CD4-positive, alpha-beta memory T cell (primary cell): ENCODE measurements around the gene FMN1. TPM values are rescaled to one million over a fixed set of nuclear protein-coding genes. Genes with fewer than 3 reads are reported as not detected.

Experiments
- CTCF ChIA-PET: fragments of 350-600 bp; sonication (Branson Sonifier 250); formaldehyde crosslinking; loops from one replicate; lab custom pipeline; 2021; ENCODE audit warnings: inconsistent platforms; ENCODE audit not compliant: partially characterized antibody; lab: Charles Lee
- POLR2A ChIA-PET: fragments of 350-600 bp; sonication (Branson Sonifier 250); formaldehyde crosslinking; loops from one replicate; lab custom pipeline; 2021; ENCODE audit not compliant: partially characterized antibody; lab: Charles Lee
- DNase-seq, 5 donors: peaks; one replicate each; pipeline versions ENCODE4 v3.0.0 to v3.0.0-alpha.2; 2020 to 2022; ENCODE audit warnings: mixed read lengths in 1 of 5
- H3K27ac ChIP-seq: one replicate; pipeline ENCODE4 v1.7.0; 2013; ENCODE audit warnings: low read depth, low read length
- H3K27me3 ChIP-seq: 2 replicates; pipeline ENCODE4 v1.7.0; 2013; ENCODE audit warnings: mild to moderate bottlenecking, low read length, moderate library complexity; ENCODE audit not compliant: insufficient read depth
- H3K36me3 ChIP-seq: 2 replicates; pipeline ENCODE4 v1.7.0; 2013; ENCODE audit warnings: mild to moderate bottlenecking, low read length, moderate library complexity; ENCODE audit not compliant: insufficient read depth
- H3K4me1 ChIP-seq: 2 replicates; pipeline ENCODE4 v1.7.0; 2013; ENCODE audit warnings: mild to moderate bottlenecking, low read length, moderate library complexity; ENCODE audit not compliant: insufficient read depth
- H3K4me3 ChIP-seq, 2 donors: one replicate each; pipeline ENCODE4 v1.7.0; 2013; ENCODE audit warnings: low read length in 2 of 2, mild to moderate bottlenecking in 1 of 2
- H3K9me3 ChIP-seq, 2 donors: one replicate each; pipeline ENCODE4 v1.7.0; 2013; ENCODE audit warnings: low read length in 2 of 2, control low read depth in 1 of 2; ENCODE audit not compliant: control insufficient read depth in 1 of 2
- H3K27ac Mint-ChIP-seq, 7 donors: one replicate each; pipeline ENCODE4 v1.8.0; 2020 to 2021; ENCODE audit warnings: mixed read lengths in 7 of 7, mild to moderate bottlenecking in 6 of 7, inconsistent platforms in 3 of 7, moderate library complexity in 3 of 7
- H3K27me3 Mint-ChIP-seq, 2 donors: one replicate each; pipeline ENCODE4 v1.8.0; 2020 to 2021; ENCODE audit warnings: mixed read lengths in 2 of 2
- H3K36me3 Mint-ChIP-seq, 2 donors: one replicate each; pipeline ENCODE4 v1.8.0; 2020 to 2021; ENCODE audit warnings: mixed read lengths in 2 of 2, inconsistent platforms in 1 of 2, mild to moderate bottlenecking in 1 of 2
- H3K4me1 Mint-ChIP-seq, 4 donors: one replicate each; pipeline ENCODE4 v1.8.0; 2020 to 2021; ENCODE audit warnings: mixed read lengths in 4 of 4, mild to moderate bottlenecking in 1 of 4
- H3K4me3 Mint-ChIP-seq, 8 donors: one replicate each; pipeline ENCODE4 v1.8.0; 2020 to 2021; ENCODE audit warnings: mixed read lengths in 8 of 8, mild to moderate bottlenecking in 7 of 8, moderate library complexity in 6 of 8, inconsistent platforms in 3 of 8
- H3K9me3 Mint-ChIP-seq, 8 donors: one replicate each; pipeline ENCODE4 v1.8.0; 2020 to 2021; ENCODE audit warnings: mixed read lengths in 8 of 8, mild to moderate bottlenecking in 5 of 8, inconsistent platforms in 3 of 8, moderate library complexity in 1 of 8
- intact Hi-C: fragments of 100-400 bp; cut with micrococcal nuclease; formaldehyde crosslinking; loops from one replicate; pipeline ENCODE4 v1.15.1; 2023
- polyA plus RNA-seq, 2 donors: library from polyadenylated mRNA; unstranded; fragments of 300-500 nt; fragmentation: Illumina TruSeq; gene quantifications; one replicate each; pipeline ENCODE4 v1.2.3, GENCODE V29; 2021
- total RNA-seq, 2 experiments: library from RNA; stranded (reverse); gene quantifications; one replicate each; pipeline ENCODE4 v1.2.3, GENCODE V29; 2021

FMN1 gene
- total and polyA plus RNA-seq, 4 experiments from 2014 or later = 0.02 to 0.84 (median 0.38) TPM

DNA sequence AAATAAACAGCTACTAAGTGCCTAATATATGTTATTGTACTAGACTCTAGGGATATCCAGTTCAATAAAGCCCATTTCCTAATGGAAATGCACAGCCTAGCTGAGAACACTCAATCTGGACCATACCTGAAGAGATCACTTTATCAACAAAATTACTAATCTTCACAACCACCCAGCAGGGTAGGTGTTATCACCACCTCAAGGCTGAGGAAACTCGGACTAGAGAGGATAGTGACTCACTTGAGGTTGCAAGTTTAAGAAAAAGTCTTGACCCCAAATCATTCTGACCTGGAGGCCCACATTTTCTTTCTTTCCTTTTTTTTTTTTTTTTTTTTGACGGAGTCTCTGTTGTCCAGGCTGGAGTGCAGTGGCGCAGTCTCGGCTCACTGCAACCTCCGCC lies 3.1 kb upstream of the FMN1 start:
- H3K27ac Mint-ChIP-seq = no peak overlapping the region
- H3K4me3 Mint-ChIP-seq = no peak overlapping the region
- ChIA-PET POLR2A (no interaction called here), CTCF (interaction anchor here (0.5 kb wide), 1 partner anchor 140 kb away, joined by 3 read pairs; no protein-coding TSS in a partner anchor)
- intact Hi-C loops = no loop called here
- H3K27me3 Mint-ChIP-seq = peaks cover 0 to 2% of the 10 kb centered on the region in 2 donors
- H3K27me3 ChIP-seq = no peaks in the 10 kb centered on the region
- H3K4me1 ChIP-seq = peaks cover 19% of the 10 kb centered on the region
- H3K9me3 ChIP-seq = no peaks in the 10 kb centered on the region
- DNase-seq = no peak
- H3K4me3 ChIP-seq = no peak overlapping the region
- H3K4me1 Mint-ChIP-seq = peaks cover 15 to 36% (median 25%) of the 10 kb centered on the region in 4 donors
- H3K36me3 Mint-ChIP-seq = no peaks in the 10 kb centered on the region
- H3K9me3 Mint-ChIP-seq = no peaks in the 10 kb centered on the region
- H3K36me3 ChIP-seq = no peaks in the 10 kb centered on the region
- H3K27ac ChIP-seq = no peak overlapping the region

DNA sequence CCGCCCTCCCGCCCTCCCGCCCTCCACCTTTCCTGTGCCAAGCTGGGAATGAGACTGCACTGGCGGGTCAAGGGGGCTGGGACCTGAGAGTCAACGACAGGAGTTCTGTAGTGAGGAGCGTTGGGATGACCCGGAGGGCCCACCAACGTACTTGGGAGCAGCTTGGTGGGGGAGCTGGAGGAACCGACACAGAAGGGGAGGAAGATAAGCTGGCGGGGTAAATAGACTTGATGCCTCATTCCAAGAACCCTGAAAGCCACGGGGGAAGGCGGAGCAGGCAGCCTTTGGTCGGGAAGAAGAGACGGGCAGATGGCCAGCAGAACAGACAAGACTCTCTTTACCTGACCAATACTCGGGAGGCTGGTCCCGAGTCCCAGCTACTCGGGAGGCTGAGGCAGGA lies 277 bp downstream of the FMN1 start:
- peaks cover 7 to 11% of the 10 kb centered on the region in 2 donors for H3K27me3 Mint-ChIP-seq
- Histone ChIP-seq H3K4me3 (peak overlapping the region; percentile 36 to 58), H3K9me3 (no peaks in the 10 kb centered on the region), H3K4me1 (peaks cover 7% of the 10 kb centered on the region), H3K27ac (no peak overlapping the region), H3K36me3 (no peaks in the 10 kb centered on the region), H3K27me3 (no peaks in the 10 kb centered on the region)
- POLR2A ChIA-PET = no interaction called here
- no peaks in the 10 kb centered on the region for H3K9me3 Mint-ChIP-seq
- peak overlapping the region in 4 of 7 donors; percentile 69 to 96 (median 82) for H3K27ac Mint-ChIP-seq
- CTCF ChIA-PET = interaction anchor here (1.2 to 1.6 kb wide), 2 partner anchors 9 to 108 kb away, joined by 3 to 4 read pairs; no protein-coding TSS in a partner anchor
- DNase-seq = no peak
- intact Hi-C loops = no loop called here
- no peaks in the 10 kb centered on the region for H3K36me3 Mint-ChIP-seq
- peak overlapping the region; percentile 77 to 90 (median 86) for H3K4me3 Mint-ChIP-seq
- H3K4me1 Mint-ChIP-seq = peaks cover 8 to 16% (median 12%) of the 10 kb centered on the region in 4 donors

DNA sequence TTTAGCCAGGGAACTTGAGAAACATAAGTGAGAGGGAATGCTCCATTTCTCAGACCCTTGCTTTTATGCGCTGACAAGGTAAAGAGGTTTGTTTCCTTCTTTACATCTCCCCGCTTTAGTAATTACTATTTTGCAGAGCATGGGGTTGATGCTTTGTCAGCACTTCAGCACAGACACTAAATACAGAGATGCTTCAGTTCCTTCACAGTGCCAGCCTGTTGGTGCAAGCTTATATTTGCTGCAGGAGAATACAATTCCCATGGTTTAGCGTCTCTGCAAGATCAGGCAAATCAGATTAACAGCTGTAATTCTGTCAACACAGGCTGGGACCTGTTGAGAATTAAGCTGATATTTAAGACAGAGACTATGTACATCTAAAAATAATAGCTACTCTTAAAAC lies 2.9 kb downstream of the FMN1 start:
- Mint-ChIP-seq H3K36me3 (no peaks in the 10 kb centered on the region), H3K4me1 (peaks cover 8 to 16% (median 13%) of the 10 kb centered on the region in 4 donors), H3K9me3 (no peaks in the 10 kb centered on the region), H3K27me3 (peaks cover 7 to 11% of the 10 kb centered on the region in 2 donors), H3K27ac (no peak overlapping the region), H3K4me3 (no peak overlapping the region)
- H3K4me3 ChIP-seq = no peak overlapping the region
- no peaks in the 10 kb centered on the region for H3K9me3 ChIP-seq
- H3K36me3 ChIP-seq = no peaks in the 10 kb centered on the region
- peaks cover 7% of the 10 kb centered on the region for H3K4me1 ChIP-seq
- POLR2A ChIA-PET = no interaction called here
- no peak overlapping the region for H3K27ac ChIP-seq
- H3K27me3 ChIP-seq = no peaks in the 10 kb centered on the region
- intact Hi-C loops = no loop called here
- DNase-seq = no peak
- CTCF ChIA-PET = no interaction called here

DNA sequence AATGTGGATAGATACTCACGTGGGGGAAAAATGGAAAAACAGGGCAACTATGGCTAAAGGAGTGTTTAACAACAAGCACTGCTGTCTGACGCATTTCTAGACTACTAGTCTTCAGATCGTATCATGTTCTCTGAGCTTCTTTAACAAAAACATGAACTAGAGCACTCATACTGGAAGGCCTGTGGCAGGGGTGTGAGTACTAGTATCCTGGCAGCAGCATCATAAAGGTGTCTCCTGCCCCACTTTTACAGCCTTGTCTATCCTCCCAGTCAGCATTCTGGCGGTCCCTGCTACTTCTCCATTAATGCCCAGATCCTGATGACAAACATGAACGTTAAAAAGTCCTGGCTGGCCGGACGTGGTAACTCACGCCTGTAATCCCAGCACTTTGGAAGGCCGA lies 4.0 kb downstream of the FMN1 start:
- H3K4me3 ChIP-seq = no peak overlapping the region
- DNase-seq = no peak
- intact Hi-C loops = no loop called here
- H3K9me3 Mint-ChIP-seq = no peaks in the 10 kb centered on the region
- H3K27me3 ChIP-seq = no peaks in the 10 kb centered on the region
- H3K36me3 ChIP-seq = no peaks in the 10 kb centered on the region
- ChIA-PET POLR2A (no interaction called here), CTCF (no interaction called here)
- H3K27me3 Mint-ChIP-seq = peaks cover 7 to 11% of the 10 kb centered on the region in 2 donors
- H3K4me3 Mint-ChIP-seq = no peak overlapping the region
- H3K4me1 Mint-ChIP-seq = peaks cover 8 to 21% (median 13%) of the 10 kb centered on the region in 4 donors
- no peak overlapping the region for H3K27ac Mint-ChIP-seq
- no peak overlapping the region for H3K27ac ChIP-seq
- H3K9me3 ChIP-seq = no peaks in the 10 kb centered on the region
- H3K4me1 ChIP-seq = peaks cover 6% of the 10 kb centered on the region
- no peaks in the 10 kb centered on the region for H3K36me3 Mint-ChIP-seq

DNA sequence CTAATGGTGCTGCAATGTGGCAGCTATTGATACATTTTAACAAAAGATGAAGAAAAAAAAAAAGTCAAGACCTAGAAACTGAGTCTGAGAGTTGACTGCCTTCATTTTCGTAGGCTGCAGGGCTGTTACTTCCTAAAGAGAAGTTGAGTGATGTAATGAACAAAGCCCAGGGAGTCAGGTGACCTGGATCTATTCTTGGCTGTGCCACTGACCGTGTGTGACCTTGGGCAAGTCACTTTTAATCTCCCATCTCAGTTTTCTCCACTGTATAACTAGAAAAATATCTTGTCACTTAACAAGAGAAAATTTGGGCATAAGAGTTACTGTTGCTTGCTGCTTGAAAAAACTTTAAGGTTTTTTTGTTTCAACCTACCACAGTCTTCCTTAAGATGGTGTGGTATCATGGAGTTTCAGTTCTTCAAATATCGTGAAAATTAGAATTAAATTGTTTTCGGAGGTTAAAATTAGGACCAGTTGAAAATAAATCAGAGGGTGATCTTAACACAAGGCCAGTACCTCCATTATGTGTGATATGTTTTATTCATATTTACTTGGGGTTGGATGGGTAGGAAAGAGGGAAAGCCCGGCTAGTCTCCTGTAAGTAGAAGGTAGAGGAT lies 5.8 kb downstream of the FMN1 start:
- H3K4me3 ChIP-seq = no peak overlapping the region
- no peaks in the 10 kb centered on the region for H3K27me3 ChIP-seq
- Mint-ChIP-seq H3K9me3 (no peaks in the 10 kb centered on the region), H3K4me1 (peaks cover 0 to 7% (median under 1%) of the 10 kb centered on the region in 4 donors), H3K27ac (no peak overlapping the region), H3K4me3 (no peak overlapping the region), H3K27me3 (peaks cover 7 to 9% of the 10 kb centered on the region in 2 donors), H3K36me3 (no peaks in the 10 kb centered on the region)
- no peak overlapping the region for H3K27ac ChIP-seq
- intact Hi-C loops = no loop called here
- ChIA-PET POLR2A (no interaction called here), CTCF (no interaction called here)
- no peaks in the 10 kb centered on the region for H3K4me1 ChIP-seq
- DNase-seq = no peak
- H3K36me3 ChIP-seq = no peaks in the 10 kb centered on the region
- no peaks in the 10 kb centered on the region for H3K9me3 ChIP-seq

DNA sequence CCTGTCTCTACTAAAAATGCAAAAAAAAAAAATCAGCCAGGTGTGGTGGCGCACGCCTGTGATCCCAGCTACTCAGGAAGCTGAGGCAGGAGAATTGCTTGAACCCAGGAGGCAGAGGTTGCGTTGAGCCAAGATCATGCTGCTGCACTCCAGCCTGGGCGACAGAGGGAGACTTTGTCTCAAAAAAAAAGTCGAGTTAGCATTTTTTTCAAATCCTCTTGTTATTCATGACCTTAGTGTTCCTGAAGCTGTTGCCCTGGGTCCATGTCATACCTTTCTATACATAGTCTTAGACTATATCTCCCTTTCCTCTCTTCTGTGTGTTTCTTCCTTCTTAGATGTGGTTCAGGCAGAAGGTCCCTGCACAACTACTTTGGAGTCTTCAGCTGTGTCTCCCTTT lies 6.4 kb downstream of the FMN1 start:
- Histone ChIP-seq H3K27ac (no peak overlapping the region), H3K27me3 (no peaks in the 10 kb centered on the region), H3K4me1 (no peaks in the 10 kb centered on the region), H3K36me3 (no peaks in the 10 kb centered on the region), H3K9me3 (no peaks in the 10 kb centered on the region), H3K4me3 (no peak overlapping the region)
- H3K27me3 Mint-ChIP-seq = peaks cover 7 to 9% of the 10 kb centered on the region in 2 donors
- no peak overlapping the region for H3K4me3 Mint-ChIP-seq
- H3K4me1 Mint-ChIP-seq = peaks cover 0 to 7% (median 0%) of the 10 kb centered on the region in 4 donors
- intact Hi-C loops = no loop called here
- ChIA-PET POLR2A (no interaction called here), CTCF (no interaction called here)
- DNase-seq = no peak
- no peaks in the 10 kb centered on the region for H3K9me3 Mint-ChIP-seq
- H3K27ac Mint-ChIP-seq = no peak overlapping the region
- no peaks in the 10 kb centered on the region for H3K36me3 Mint-ChIP-seq

DNA sequence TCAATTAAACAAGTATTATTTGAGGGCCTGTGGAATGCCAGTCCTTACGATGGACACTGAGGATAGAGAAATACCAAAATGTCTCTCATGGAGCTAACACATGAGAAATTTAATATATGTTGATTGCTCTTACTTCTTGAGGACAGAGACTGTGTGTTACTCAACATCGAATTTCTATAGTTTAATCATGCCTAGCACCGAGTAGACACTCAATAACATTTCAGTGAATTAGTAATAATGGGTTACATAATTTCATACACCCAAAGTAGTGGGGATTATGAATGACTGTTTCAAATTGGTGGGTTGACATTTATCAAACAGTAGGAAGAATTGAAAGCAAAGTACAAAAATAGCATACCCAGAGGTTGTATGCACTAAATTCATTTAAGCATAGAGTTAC lies 11.2 kb downstream of the FMN1 start:
- Mint-ChIP-seq H3K27ac (no peak overlapping the region), H3K36me3 (no peaks in the 10 kb centered on the region), H3K27me3 (no peaks in the 10 kb centered on the region), H3K4me3 (no peak overlapping the region), H3K9me3 (no peaks in the 10 kb centered on the region), H3K4me1 (peaks cover 0 to 7% (median 0%) of the 10 kb centered on the region in 4 donors)
- H3K27me3 ChIP-seq = no peaks in the 10 kb centered on the region
- ChIA-PET POLR2A (no interaction called here), CTCF (no interaction called here)
- no peaks in the 10 kb centered on the region for H3K4me1 ChIP-seq
- H3K36me3 ChIP-seq = no peaks in the 10 kb centered on the region
- DNase-seq = no peak
- intact Hi-C loops = no loop called here
- H3K9me3 ChIP-seq = no peaks in the 10 kb centered on the region
- H3K27ac ChIP-seq = no peak overlapping the region
- no peak overlapping the region for H3K4me3 ChIP-seq
